Choroid plexus epithelial cell (primary cell): Measurements from ENCODE around the gene PPIL6.

ENCODE experiments used
- DNase-seq: peaks from one replicate; pipeline ENCODE4 v3.0.0-alpha.2; 2010; ENCODE audit warnings: low read depth
- H3K4me3 ChIP-seq: 2 replicates; pipeline ENCODE4 v1.5.1; 2011; ENCODE audit warnings: low read depth, mild to moderate bottlenecking, control low read depth, low read length, moderate library complexity
- CTCF ChIP-seq: conservative IDR thresholded peaks from 2 replicates; pipeline ENCODE4 v1.5.1; 2011; ENCODE audit warnings: low read depth, mild to moderate bottlenecking, control low read depth, inconsistent platforms, low read length, moderate library complexity

Gene PPIL6

DNA sequence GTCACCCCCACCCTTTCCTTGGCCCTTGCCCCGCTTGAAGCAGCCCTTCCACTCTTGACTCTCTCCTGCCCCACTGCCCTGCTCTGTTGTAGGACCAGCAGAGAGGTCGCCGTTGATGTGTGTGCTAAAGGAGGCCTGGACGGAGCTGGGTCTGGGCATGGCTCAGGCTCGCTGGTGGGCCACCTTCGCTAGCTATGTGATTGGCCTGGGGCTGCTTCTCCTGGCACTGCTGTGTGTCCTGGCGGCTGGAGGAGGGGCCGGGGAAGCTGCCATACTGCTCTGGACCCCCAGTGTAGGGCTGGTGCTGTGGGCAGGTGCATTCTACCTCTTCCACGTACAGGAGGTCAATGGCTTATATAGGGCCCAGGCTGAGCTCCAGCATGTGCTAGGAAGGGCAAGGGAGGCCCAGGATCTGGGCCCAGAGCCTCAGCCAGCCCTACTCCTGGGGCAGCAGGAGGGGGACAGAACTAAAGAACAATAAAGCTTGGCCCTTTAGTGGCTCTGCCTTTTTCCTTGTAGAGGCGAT, 3.1 kb upstream of the PPIL6 start:
- no peak for DNase-seq
- TF ChIP-seq CTCF, result no peak
- H3K4me3 ChIP-seq, result no peak overlapping the region

- DNase-seq, result no peak
- no peak for TF ChIP-seq CTCF
- H3K4me3 ChIP-seq, result no peak overlapping the region
Measured at GRCh38 chr6:109442393-109442924, 2.0 kb upstream of the PPIL6 start.

DNA sequence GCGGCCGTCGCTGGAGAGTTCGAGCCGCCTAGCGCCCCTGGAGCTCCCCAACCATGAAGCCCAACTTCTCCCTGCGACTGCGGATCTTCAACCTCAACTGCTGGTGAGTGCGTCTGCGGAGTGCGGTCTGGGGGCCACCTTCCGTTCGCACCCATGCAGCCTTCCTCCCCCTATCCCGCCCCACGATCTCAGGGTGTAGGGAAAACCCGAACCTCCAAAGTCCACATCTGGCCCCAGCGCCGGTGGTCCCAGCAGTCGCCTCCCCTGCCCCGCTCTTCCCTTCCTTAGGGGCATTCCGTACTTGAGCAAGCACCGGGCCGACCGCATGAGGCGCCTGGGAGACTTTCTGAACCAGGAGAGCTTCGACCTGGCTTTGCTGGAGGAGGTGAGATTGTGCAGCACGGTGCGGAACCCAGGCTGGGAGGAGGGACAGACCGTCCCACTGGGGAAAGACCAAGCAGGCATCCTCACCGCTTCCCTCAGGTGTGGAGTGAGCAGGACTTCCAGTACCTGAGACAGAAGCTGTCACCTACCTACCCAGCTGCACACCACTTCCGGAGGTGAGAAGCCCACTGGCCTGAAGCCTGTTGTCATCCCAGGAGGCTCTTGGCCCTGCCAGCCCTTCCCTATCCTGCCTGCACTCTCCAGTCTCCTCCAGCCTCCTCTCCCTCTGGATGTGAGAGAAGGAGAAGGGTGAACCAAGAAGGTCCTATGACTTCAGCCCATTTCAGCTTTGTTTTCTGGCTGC, 815 bp upstream of the PPIL6 start:
- peak; percentile 72 for DNase-seq
- peak; percentile 37 for TF ChIP-seq CTCF
- H3K4me3 ChIP-seq, result peak overlapping the region; percentile 83

DNA sequence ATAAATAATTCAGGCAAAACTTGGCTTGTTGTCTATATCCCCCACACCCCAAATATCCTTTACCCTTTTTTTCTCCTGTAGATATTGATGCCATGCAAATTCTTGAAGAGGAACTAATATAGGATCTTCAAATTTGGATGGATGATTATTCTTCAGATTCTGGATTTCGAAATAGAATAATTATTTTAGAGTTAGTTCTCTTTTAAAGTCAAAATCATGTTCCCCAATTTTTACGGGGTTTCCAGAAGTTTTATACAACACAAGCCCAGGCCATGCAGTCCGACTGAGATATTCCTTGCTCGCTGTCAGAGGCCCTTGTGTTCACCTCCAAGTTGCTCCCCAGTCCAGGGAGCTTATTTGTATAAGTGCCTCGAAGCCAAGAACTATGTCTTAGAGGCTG, 4.4 kb downstream of the PPIL6 start:
- H3K4me3 ChIP-seq, result no peak overlapping the region

DNA sequence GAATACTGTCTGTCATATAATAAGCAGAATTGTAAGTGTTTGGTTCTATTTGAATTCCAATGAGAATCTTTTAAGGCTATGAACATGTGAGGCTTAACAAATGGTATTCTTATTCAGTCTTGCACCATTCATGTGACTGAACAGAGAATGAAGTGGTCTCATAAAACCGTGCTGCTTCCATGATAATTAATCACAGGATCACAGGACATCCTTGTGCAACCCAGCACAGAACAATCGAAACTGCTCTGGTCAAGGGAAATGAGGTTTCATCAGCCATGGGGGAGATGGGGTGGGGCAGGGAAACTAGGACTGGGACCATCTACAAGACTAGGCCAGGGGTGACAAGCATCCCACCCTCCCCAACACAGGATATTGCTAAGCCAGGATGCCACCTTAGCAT, 6.0 kb downstream of the PPIL6 start:
- DNase-seq, result no peak
- H3K4me3 ChIP-seq, result no peak overlapping the region
- no peak for TF ChIP-seq CTCF

More for the DNA sequence above, 4.4 kb downstream of the PPIL6 start:
- TF ChIP-seq CTCF, result no peak
- no peak for DNase-seq

DNA sequence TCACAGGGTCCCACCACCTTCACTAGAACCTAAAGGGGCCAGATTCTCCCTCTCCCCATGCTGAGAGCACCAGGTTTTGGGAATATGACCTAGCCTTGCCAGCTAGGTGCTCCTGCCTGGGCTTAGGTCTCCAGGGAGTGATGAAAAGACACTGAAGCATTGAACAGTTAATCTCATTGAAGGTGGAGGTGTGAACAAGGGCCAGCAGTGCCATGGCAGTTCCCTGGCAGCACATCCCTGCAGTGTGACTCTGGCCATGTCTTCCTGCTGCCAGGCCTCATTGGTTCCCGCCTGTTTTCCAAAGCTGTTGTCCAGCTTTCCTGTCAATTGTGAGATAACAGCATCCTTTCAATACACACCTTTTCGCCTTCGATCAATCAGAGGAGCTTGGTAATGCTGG, 10.9 kb downstream of the PPIL6 start:
- DNase-seq, result no peak
- TF ChIP-seq CTCF, result no peak
- no peak overlapping the region for H3K4me3 ChIP-seq
